Fibroblast of lung (primary cell): ENCODE results near the gene DNAJC3. TPM values are rescaled to one million over a fixed set of nuclear protein-coding genes. Genes with fewer than 3 reads are reported as not detected.

ENCODE experiments used
- DNase-seq, 2 donors: peaks; one replicate each; pipeline versions ENCODE4 v3.0.0 to v3.0.0-alpha.2; 2010; ENCODE audit warnings: low read depth in 2 of 2
- H2AFZ ChIP-seq: 2 replicates; pipeline ENCODE4 v1.5.1; 2012; ENCODE audit warnings: low read length, control low read depth, inconsistent platforms
- H3K27ac ChIP-seq: 2 replicates; pipeline ENCODE4 v1.5.1; 2011; ENCODE audit warnings: low read length, control low read depth; ENCODE audit not compliant: insufficient read depth
- H3K27me3 ChIP-seq: 2 replicates; pipeline ENCODE4 v1.5.1; 2011; ENCODE audit warnings: mild to moderate bottlenecking, low read length; ENCODE audit not compliant: control insufficient read depth, insufficient read depth
- H3K36me3 ChIP-seq: 2 replicates; pipeline ENCODE4 v1.5.1; 2011; ENCODE audit warnings: low read length; ENCODE audit not compliant: control insufficient read depth, insufficient read depth
- H3K4me1 ChIP-seq: 2 replicates; pipeline ENCODE4 v1.5.1; 2011; ENCODE audit warnings: low read length; ENCODE audit not compliant: control insufficient read depth, insufficient read depth; ENCODE audit errors: extremely low read depth
- H3K4me2 ChIP-seq: 2 replicates; pipeline ENCODE4 v1.5.1; 2011; ENCODE audit warnings: low read length, control low read depth; ENCODE audit not compliant: insufficient read depth; ENCODE audit errors: extremely low read depth
- H3K4me3 ChIP-seq, 4 experiments: fragments of 200-600 bp in 1 of 4; sonication (generic) in 1 of 4; replicated peaks in 1 of 4; 2 replicates each; pipeline ENCODE4 v1.5.1; 2011 to 2016; ENCODE audit warnings: low read length in 4 of 4, low read depth in 3 of 4, mild to moderate bottlenecking in 3 of 4, control low read depth in 2 of 4, inconsistent platforms in 1 of 4, mixed read lengths in 1 of 4; ENCODE audit not compliant: insufficient read depth in 1 of 4; ENCODE audit errors: control extremely low read depth in 1 of 4
- H3K79me2 ChIP-seq: 2 replicates; pipeline ENCODE4 v1.5.1; 2012; ENCODE audit warnings: mild to moderate bottlenecking, low read length, inconsistent platforms; ENCODE audit not compliant: control insufficient read depth, insufficient read depth
- H3K9ac ChIP-seq: 2 replicates; pipeline ENCODE4 v1.5.1; 2011; ENCODE audit warnings: mild to moderate bottlenecking, low read length, control low read depth; ENCODE audit not compliant: insufficient read depth
- H3K9me3 ChIP-seq: 2 replicates; pipeline ENCODE4 v1.5.1; 2012; ENCODE audit warnings: low read depth, low read length; ENCODE audit not compliant: control insufficient read depth, insufficient read depth
- H4K20me1 ChIP-seq: 2 replicates; pipeline ENCODE4 v1.5.1; 2011; ENCODE audit warnings: low read length; ENCODE audit not compliant: control insufficient read depth, insufficient read depth; ENCODE audit errors: extremely low read depth
- EZH2 ChIP-seq: IDR thresholded peaks from 2 replicates; pipeline ENCODE4 v1.5.1; 2012; ENCODE audit warnings: low read length, control low read depth, mild to moderate bottlenecking; ENCODE audit errors: missing control alignments
- polyA plus RNA-seq, 2 donors: library from polyadenylated mRNA; depleted of rRNA in 1 of 2; stranded (reverse) in 1 of 2; unstranded in 1 of 2; fragments of >200 nt; gene quantifications; 2 replicates each; pipeline ENCODE4 v1.2.1, GENCODE V29; 2011 to 2012; ENCODE audit warnings: missing spikeins in 1 of 2
- total RNA-seq: library from RNA; depleted of rRNA; stranded (reverse); fragments of >200 nt; gene quantifications from 2 replicates; pipeline ENCODE4 v1.2.1, GENCODE V29; 2014
- TF ChIP-seq, protein P1 (sequence below), 2 donors: IDR thresholded peaks in 1 of 2; conservative IDR thresholded peaks in 1 of 2; 1 replicate in 1 of 2; 2 replicates in 1 of 2; pipeline ENCODE4 v1.5.1; 2011 to 2012; ENCODE audit warnings: low read length in 2 of 2, control low read depth in 1 of 2, inconsistent platforms in 1 of 2, low read depth in 1 of 2, mild to moderate bottlenecking in 1 of 2

The DNAJC3 gene
- total and polyA plus RNA-seq, 2 donors (not counting 1 experiment from before 2014, with no cell fraction given): 37.6 to 55.5 TPM

DNA sequence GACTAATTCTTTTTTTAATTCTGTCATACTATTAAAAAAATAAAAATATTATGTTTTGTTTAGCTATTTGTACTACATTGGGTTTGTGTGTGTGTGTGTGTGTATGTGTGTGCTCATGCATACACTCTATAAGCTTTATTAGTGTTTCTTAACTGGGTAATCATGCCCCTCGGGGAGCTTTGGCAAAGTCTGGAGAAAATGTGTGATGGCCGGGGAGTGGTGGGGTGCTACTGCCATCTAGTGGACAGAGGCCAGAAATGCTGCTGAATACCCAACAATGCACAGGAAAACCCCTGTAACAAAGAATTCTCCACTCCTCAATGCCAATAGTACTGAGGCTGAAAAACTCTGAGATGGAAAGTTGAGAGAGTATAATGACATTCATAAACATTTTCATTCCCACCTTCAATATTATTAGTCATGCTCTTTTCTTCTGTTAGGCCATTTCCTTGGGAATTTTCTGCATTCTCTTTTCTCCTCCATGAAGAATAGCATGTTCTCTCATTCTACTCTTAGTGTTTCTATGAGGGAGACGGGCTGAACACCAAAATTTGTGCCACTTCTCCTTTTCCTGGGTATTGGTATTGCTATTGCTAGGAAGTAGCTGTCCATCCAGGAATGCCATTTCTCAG, 157.3 kb downstream of the DNAJC3 start:
- H2AFZ ChIP-seq: no peak overlapping the region
- no peak overlapping the region for H3K4me3 ChIP-seq
- H3K9ac ChIP-seq: no peak overlapping the region
- no peaks in the 10 kb centered on the region for H3K4me1 ChIP-seq
- TF ChIP-seq, protein P1, sequence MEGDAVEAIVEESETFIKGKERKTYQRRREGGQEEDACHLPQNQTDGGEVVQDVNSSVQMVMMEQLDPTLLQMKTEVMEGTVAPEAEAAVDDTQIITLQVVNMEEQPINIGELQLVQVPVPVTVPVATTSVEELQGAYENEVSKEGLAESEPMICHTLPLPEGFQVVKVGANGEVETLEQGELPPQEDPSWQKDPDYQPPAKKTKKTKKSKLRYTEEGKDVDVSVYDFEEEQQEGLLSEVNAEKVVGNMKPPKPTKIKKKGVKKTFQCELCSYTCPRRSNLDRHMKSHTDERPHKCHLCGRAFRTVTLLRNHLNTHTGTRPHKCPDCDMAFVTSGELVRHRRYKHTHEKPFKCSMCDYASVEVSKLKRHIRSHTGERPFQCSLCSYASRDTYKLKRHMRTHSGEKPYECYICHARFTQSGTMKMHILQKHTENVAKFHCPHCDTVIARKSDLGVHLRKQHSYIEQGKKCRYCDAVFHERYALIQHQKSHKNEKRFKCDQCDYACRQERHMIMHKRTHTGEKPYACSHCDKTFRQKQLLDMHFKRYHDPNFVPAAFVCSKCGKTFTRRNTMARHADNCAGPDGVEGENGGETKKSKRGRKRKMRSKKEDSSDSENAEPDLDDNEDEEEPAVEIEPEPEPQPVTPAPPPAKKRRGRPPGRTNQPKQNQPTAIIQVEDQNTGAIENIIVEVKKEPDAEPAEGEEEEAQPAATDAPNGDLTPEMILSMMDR (conservative IDR thresholded peaks at IDR 0.05 in 1 of 2, IDR thresholded peaks at IDR 0.05 in 1 of 2; ENCODE audit: low read depth in 1 of 2, low read length in 2 of 2): peak; percentile 89 to 96
- no peak for TF ChIP-seq EZH2
- no peaks in the 10 kb centered on the region for H3K79me2 ChIP-seq
- no peaks in the 10 kb centered on the region for H3K9me3 ChIP-seq
- peak; percentile 40 to 69 for DNase-seq
- no peaks in the 10 kb centered on the region for H4K20me1 ChIP-seq
- no peaks in the 10 kb centered on the region for H3K36me3 ChIP-seq
- H3K27me3 ChIP-seq: no peaks in the 10 kb centered on the region
- H3K4me2 ChIP-seq: no peak overlapping the region
- H3K27ac ChIP-seq: no peak overlapping the region

GRCh38 chr13:95841894-95842293, 165.0 kb downstream of the DNAJC3 start:
- TF ChIP-seq, protein P1 (conservative IDR thresholded peaks at IDR 0.05 in 1 of 2, IDR thresholded peaks at IDR 0.05 in 1 of 2; ENCODE audit: low read depth in 1 of 2, low read length in 2 of 2): no peak
- TF ChIP-seq EZH2: no peak
- no peak overlapping the region for H3K9ac ChIP-seq
- H3K4me1 ChIP-seq: no peaks in the 10 kb centered on the region
- no peaks in the 10 kb centered on the region for H3K9me3 ChIP-seq
- no peak overlapping the region for H3K4me2 ChIP-seq
- H4K20me1 ChIP-seq: no peaks in the 10 kb centered on the region
- H3K79me2 ChIP-seq: no peaks in the 10 kb centered on the region
- H3K27ac ChIP-seq: no peak overlapping the region
- no peaks in the 10 kb centered on the region for H3K36me3 ChIP-seq
- DNase-seq: no peak
- H3K4me3 ChIP-seq: no peak overlapping the region
- no peaks in the 10 kb centered on the region for H3K27me3 ChIP-seq
- no peak overlapping the region for H2AFZ ChIP-seq

DNA sequence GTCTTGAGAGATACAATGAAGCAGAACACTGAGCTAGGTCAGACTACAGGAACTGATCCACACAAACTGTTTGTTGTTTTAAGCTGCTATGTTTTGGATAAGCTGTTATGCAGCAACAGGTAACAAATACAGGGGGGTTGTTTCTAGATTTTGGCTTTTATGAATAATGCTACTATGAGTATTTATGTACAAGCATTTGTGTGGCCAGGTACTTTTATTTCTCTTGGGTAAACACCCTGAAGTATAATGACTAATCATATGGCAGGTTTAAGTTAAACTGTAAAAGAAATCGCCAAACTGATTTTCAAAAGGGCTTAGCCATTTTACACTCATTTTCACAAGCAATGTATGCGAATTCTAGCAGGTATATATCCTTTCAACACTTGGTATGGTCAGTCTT, 166.0 kb downstream of the DNAJC3 start:
- H4K20me1 ChIP-seq: no peaks in the 10 kb centered on the region
- no peak overlapping the region for H3K27ac ChIP-seq
- no peak overlapping the region for H2AFZ ChIP-seq
- H3K27me3 ChIP-seq: no peaks in the 10 kb centered on the region
- TF ChIP-seq, protein P1 (conservative IDR thresholded peaks at IDR 0.05 in 1 of 2, IDR thresholded peaks at IDR 0.05 in 1 of 2; ENCODE audit: low read depth in 1 of 2, low read length in 2 of 2): no peak
- TF ChIP-seq EZH2: no peak
- H3K4me3 ChIP-seq: no peak overlapping the region
- H3K36me3 ChIP-seq: no peaks in the 10 kb centered on the region
- H3K9ac ChIP-seq: no peak overlapping the region
- DNase-seq: no peak
- no peaks in the 10 kb centered on the region for H3K79me2 ChIP-seq
- no peaks in the 10 kb centered on the region for H3K9me3 ChIP-seq
- H3K4me2 ChIP-seq: no peak overlapping the region
- no peaks in the 10 kb centered on the region for H3K4me1 ChIP-seq

Other genes with a start within 250 kb of the DNAJC3 start
- not detected in 2 replicates for gene CLDN10, start 124.4 kb upstream of the DNAJC3 start, total RNA-seq
- gene CLDN10, start 124.4 kb upstream of the DNAJC3 start, polyA plus RNA-seq: not detected in 2 replicates
- 29.5 and 37.3 TPM in 2 replicates for gene DZIP1, start 32.4 kb upstream of the DNAJC3 start, total RNA-seq
- 18.1 and 24.0 TPM in 2 replicates for gene DZIP1, start 32.4 kb upstream of the DNAJC3 start, polyA plus RNA-seq